Caco-2 (cell line): ENCODE measurements around the gene LIME1. TPM values are rescaled to one million over a fixed set of nuclear protein-coding genes. Genes with fewer than 3 reads are reported as not detected.

ENCODE experiments used
- BruUV-seq: library from RNA; stranded (reverse); fragments of 400-500 nt; replicated peaks from 2 replicates; lab custom pipeline; 2021; lab: Mats Ljungman, UMichigan
- CTCF ChIA-PET: fragments of 300-600 bp; sonication (Branson Sonifier 250); formaldehyde crosslinking; loops from one replicate; lab custom pipeline; 2022; ENCODE audit warnings: antibody characterized with exemption; lab: Charles Lee
- POLR2A ChIA-PET: fragments of 300-600 bp; sonication (Branson Sonifier 250); formaldehyde crosslinking; loops from one replicate; lab custom pipeline; 2022; ENCODE audit warnings: antibody characterized with exemption; lab: Charles Lee
- DNase-seq, 2 experiments: peaks; one replicate each; pipeline versions ENCODE4 v3.0.0 to v3.0.0-alpha.2; 2020 to 2022
- H3K27me3 ChIP-seq: replicated peaks from 2 replicates; pipeline ENCODE4 v1.6.0; 2011; ENCODE audit warnings: low read length; ENCODE audit not compliant: control insufficient read depth, insufficient read depth
- H3K36me3 ChIP-seq: 2 replicates; pipeline ENCODE4 v1.5.1; 2011; ENCODE audit warnings: low read length; ENCODE audit not compliant: control insufficient read depth, insufficient read depth
- H3K4me1 ChIP-seq: fragments of 250-450 bp; sonication (Bioruptor Pico); 2 replicates; pipeline ENCODE4 v1.5.1; 2020; ENCODE audit warnings: mild to moderate bottlenecking
- H3K4me3 ChIP-seq: 2 replicates; pipeline ENCODE4 v1.5.1; 2011; ENCODE audit warnings: low read depth, mild to moderate bottlenecking, control low read depth, low read length
- H3K9me3 ChIP-seq: fragments of 250-450 bp; sonication (Bioruptor Pico); 2 replicates; pipeline ENCODE4 v1.5.1; 2020; ENCODE audit warnings: mild to moderate bottlenecking, moderate library complexity
- H3K27ac Mint-ChIP-seq: one replicate; pipeline ENCODE4 v1.8.0; 2022; ENCODE audit warnings: mixed read lengths; ENCODE audit not compliant: unreplicated experiment
- H3K27me3 Mint-ChIP-seq: one replicate; pipeline ENCODE4 v1.8.0; 2022; ENCODE audit warnings: mixed read lengths; ENCODE audit not compliant: insufficient read depth, unreplicated experiment
- H3K36me3 Mint-ChIP-seq: one replicate; pipeline ENCODE4 v1.8.0; 2022; ENCODE audit warnings: mild to moderate bottlenecking, mixed read lengths; ENCODE audit not compliant: insufficient read depth, unreplicated experiment
- H3K4me1 Mint-ChIP-seq: one replicate; pipeline ENCODE4 v1.8.0; 2022; ENCODE audit warnings: low read depth, mixed read lengths; ENCODE audit not compliant: unreplicated experiment
- H3K4me3 Mint-ChIP-seq: one replicate; pipeline ENCODE4 v1.8.0; 2022; ENCODE audit warnings: mild to moderate bottlenecking, moderate library complexity, mixed read lengths; ENCODE audit not compliant: unreplicated experiment
- H3K9me3 Mint-ChIP-seq: one replicate; pipeline ENCODE4 v1.8.0; 2022; ENCODE audit warnings: mixed read lengths; ENCODE audit not compliant: unreplicated experiment
- intact Hi-C: fragments of 100-400 bp; cut with micrococcal nuclease; formaldehyde crosslinking; loops from one replicate; pipeline ENCODE4 v1.10.0; 2022; ENCODE audit not compliant: unreplicated experiment
- total RNA-seq: library from RNA; stranded (reverse); gene quantifications from 2 replicates; pipeline ENCODE4 v1.2.3, GENCODE V29; 2022
- TF ChIP-seq, protein P1 (sequence below), 2 experiments: fragments of 200-600 bp in 1 of 2; IDR thresholded peaks; 1 replicate in 1 of 2; 2 replicates in 1 of 2; pipeline versions ENCODE4 v1.5.1 to v1.8.0; 2011 to 2022; ENCODE audit warnings: antibody characterized with exemption in 1 of 2, control low read depth in 1 of 2, inconsistent platforms in 1 of 2, low read depth in 1 of 2, low read length in 1 of 2, mild to moderate bottlenecking in 1 of 2, moderate library complexity in 1 of 2; ENCODE audit not compliant: insufficient read depth in 1 of 2, severe bottlenecking in 1 of 2, unreplicated experiment in 1 of 2

LIME1 gene
- total RNA-seq, 1 experiment from 2014 or later, result 18.8 TPM

DNA sequence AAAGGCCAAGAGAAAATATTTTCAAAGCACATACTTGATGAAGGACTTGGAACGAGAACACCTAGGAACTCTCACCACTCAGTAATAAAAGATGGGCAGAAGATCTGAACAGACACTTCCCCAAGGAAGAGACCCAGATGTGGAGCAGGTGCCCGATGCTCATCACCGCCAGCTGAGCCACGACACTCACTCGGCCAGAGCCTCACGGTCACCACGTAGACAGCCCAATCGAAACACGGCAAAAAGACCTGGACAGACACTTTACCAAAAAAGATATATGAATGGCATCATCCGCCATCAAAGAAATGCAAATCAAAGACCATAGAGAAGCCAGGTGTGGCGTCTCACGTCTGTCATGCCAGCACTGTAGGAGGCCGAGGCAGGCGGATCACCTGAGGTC, 44.7 kb downstream of the LIME1 start:
- H3K27ac Mint-ChIP-seq, result no peak overlapping the region
- TF ChIP-seq, protein P1, sequence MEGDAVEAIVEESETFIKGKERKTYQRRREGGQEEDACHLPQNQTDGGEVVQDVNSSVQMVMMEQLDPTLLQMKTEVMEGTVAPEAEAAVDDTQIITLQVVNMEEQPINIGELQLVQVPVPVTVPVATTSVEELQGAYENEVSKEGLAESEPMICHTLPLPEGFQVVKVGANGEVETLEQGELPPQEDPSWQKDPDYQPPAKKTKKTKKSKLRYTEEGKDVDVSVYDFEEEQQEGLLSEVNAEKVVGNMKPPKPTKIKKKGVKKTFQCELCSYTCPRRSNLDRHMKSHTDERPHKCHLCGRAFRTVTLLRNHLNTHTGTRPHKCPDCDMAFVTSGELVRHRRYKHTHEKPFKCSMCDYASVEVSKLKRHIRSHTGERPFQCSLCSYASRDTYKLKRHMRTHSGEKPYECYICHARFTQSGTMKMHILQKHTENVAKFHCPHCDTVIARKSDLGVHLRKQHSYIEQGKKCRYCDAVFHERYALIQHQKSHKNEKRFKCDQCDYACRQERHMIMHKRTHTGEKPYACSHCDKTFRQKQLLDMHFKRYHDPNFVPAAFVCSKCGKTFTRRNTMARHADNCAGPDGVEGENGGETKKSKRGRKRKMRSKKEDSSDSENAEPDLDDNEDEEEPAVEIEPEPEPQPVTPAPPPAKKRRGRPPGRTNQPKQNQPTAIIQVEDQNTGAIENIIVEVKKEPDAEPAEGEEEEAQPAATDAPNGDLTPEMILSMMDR (IDR thresholded peaks at IDR 0.05; ENCODE audit: insufficient read depth in 1 of 2, low read depth in 1 of 2, low read length in 1 of 2, severe bottlenecking in 1 of 2, unreplicated experiment in 1 of 2), result no peak
- Histone ChIP-seq H3K36me3 (no peaks in the 10 kb centered on the region), H3K4me1 (no peaks in the 10 kb centered on the region), H3K4me3 (no peak overlapping the region), H3K27me3 (no peaks in the 10 kb centered on the region), H3K9me3 (no peaks in the 10 kb centered on the region)
- intact Hi-C loops, result loop anchor here (10.0 kb wide), 1 partner anchor 194 kb away; the partner anchor contains the start of gene SAMD10
- no peaks in the 10 kb centered on the region for H3K27me3 Mint-ChIP-seq
- POLR2A ChIA-PET, result no interaction called here
- no TSS peak for BruUV-seq
- H3K36me3 Mint-ChIP-seq, result no peaks in the 10 kb centered on the region
- no peak overlapping the region for H3K4me3 Mint-ChIP-seq
- CTCF ChIA-PET, result no interaction called here
- H3K9me3 Mint-ChIP-seq, result no peaks in the 10 kb centered on the region
- H3K4me1 Mint-ChIP-seq, result no peaks in the 10 kb centered on the region
- DNase-seq, result no peak

GRCh38 chr20:63782051-63782471, 45.6 kb downstream of the LIME1 start:
- TF ChIP-seq, protein P1 (IDR thresholded peaks at IDR 0.05; ENCODE audit: insufficient read depth in 1 of 2, low read depth in 1 of 2, low read length in 1 of 2, severe bottlenecking in 1 of 2, unreplicated experiment in 1 of 2), result peak; percentile 20 to 36

DNA sequence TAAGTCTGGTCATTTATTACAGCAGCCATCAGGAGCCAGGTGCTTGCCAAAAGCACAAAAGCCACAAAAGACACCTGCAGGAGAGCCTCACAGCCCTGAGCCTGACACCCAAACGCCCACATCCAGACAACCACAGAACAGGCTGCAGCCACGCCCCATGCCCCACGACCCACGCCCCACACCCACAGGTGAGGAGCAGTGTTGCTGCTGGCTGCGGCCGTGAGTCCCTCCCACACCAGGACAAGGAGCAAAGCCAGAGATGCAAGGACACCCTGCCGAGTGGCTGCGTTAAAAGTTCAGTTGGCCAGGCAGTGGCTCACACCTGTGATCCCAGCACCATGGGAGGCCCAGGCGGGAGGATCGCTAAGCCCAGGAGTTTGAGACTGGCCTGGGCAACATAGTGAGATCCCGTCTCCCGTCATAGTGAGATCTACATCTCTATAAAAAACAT, 46.1 kb downstream of the LIME1 start:
- H3K36me3 ChIP-seq, result no peaks in the 10 kb centered on the region
- POLR2A ChIA-PET, result no interaction called here
- H3K27me3 ChIP-seq, result no peaks in the 10 kb centered on the region
- intact Hi-C loops, result loop anchor here (10.0 kb wide), 1 partner anchor 192 kb away; the partner anchor contains the start of gene SAMD10
- Mint-ChIP-seq H3K4me1 (no peaks in the 10 kb centered on the region), H3K36me3 (no peaks in the 10 kb centered on the region), H3K9me3 (no peaks in the 10 kb centered on the region), H3K27ac (no peak overlapping the region), H3K27me3 (no peaks in the 10 kb centered on the region), H3K4me3 (no peak overlapping the region)
- H3K4me1 ChIP-seq, result no peaks in the 10 kb centered on the region
- H3K4me3 ChIP-seq, result no peak overlapping the region
- H3K9me3 ChIP-seq, result no peaks in the 10 kb centered on the region
- TF ChIP-seq, protein P1 (IDR thresholded peaks at IDR 0.05; ENCODE audit: insufficient read depth in 1 of 2, low read depth in 1 of 2, low read length in 1 of 2, severe bottlenecking in 1 of 2, unreplicated experiment in 1 of 2), result no peak
- no TSS peak for BruUV-seq
- no peak for DNase-seq
- CTCF ChIA-PET, result interaction anchor here (1.0 kb wide), 1 partner anchor 244 kb away, joined by 5 read pairs; no protein-coding TSS in a partner anchor

More at GRCh38 chr20:63782051-63782471, 45.6 kb downstream of the LIME1 start:
- H3K36me3 ChIP-seq, result no peaks in the 10 kb centered on the region
- no peaks in the 10 kb centered on the region for H3K9me3 ChIP-seq
- no peaks in the 10 kb centered on the region for H3K36me3 Mint-ChIP-seq
- no peaks in the 10 kb centered on the region for H3K4me1 Mint-ChIP-seq
- intact Hi-C loops, result loop anchor here (10.0 kb wide), 1 partner anchor 193 kb away; the partner anchor contains the start of gene SAMD10
- no peaks in the 10 kb centered on the region for H3K4me1 ChIP-seq
- no peak for DNase-seq
- no peaks in the 10 kb centered on the region for H3K27me3 ChIP-seq
- H3K27me3 Mint-ChIP-seq, result no peaks in the 10 kb centered on the region
- no TSS peak for BruUV-seq
- no peak overlapping the region for H3K4me3 ChIP-seq
- no peak overlapping the region for H3K27ac Mint-ChIP-seq
- ChIA-PET CTCF (interaction anchor here (0.5 to 1.0 kb wide), 3 partner anchors 29 to 244 kb away, joined by 3 to 5 read pairs (median 4); no protein-coding TSS in a partner anchor), POLR2A (no interaction called here)
- H3K4me3 Mint-ChIP-seq, result no peak overlapping the region
- H3K9me3 Mint-ChIP-seq, result no peaks in the 10 kb centered on the region
